ENCODE data around the gene CARD11.

The CARD11 gene

DNA sequence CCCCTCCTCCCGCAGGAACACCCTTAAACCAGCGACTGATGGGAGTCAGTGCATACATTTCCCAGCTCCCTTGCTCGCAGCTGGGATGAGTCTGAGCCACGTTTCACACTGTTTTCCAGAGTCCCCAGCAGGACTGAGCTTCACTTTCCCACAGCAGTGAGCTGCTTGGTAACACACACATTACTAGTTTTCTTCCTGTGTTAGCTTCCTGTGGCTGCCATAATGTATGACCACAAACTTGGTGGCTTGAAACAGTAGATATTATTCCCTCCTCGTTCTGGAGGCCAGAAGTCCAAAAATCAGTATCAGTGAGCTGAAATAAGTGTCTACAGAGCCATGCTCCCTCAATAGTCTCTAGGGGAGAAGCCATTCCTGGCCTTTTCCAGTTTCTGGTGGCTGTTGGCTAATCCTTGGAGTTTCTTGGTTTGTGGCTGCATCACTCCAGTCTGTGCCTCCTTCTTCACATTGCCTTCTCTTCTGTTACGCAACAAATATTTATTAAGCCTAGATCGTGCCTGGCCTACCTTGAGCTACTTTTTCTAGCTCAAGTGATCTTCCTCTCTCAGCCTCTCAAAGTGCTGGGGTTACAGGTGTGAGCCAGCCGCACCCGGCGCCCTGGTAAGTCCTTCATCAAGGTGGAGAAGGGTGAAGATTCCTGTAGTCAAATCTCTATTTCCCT, 26.2 kb upstream of the CARD11 start:
- Histone ChIP-seq H3K27me3 (no peaks in the 10 kb centered on the region), H3K4me3 (ENCODE audit: low read depth in 1 of 2, low read length in 1 of 2) (no peak overlapping the region), H3K4me1 (ENCODE audit: control insufficient read depth in 1 of 2, insufficient read depth in 1 of 2, low read depth in 1 of 2, low read length in 1 of 2) (no peaks in the 10 kb centered on the region), H3K36me3 (no peaks in the 10 kb centered on the region), H3K27ac (no peak overlapping the region), H3K9me3 (no peaks in the 10 kb centered on the region)
- TF ChIP-seq, protein P1, sequence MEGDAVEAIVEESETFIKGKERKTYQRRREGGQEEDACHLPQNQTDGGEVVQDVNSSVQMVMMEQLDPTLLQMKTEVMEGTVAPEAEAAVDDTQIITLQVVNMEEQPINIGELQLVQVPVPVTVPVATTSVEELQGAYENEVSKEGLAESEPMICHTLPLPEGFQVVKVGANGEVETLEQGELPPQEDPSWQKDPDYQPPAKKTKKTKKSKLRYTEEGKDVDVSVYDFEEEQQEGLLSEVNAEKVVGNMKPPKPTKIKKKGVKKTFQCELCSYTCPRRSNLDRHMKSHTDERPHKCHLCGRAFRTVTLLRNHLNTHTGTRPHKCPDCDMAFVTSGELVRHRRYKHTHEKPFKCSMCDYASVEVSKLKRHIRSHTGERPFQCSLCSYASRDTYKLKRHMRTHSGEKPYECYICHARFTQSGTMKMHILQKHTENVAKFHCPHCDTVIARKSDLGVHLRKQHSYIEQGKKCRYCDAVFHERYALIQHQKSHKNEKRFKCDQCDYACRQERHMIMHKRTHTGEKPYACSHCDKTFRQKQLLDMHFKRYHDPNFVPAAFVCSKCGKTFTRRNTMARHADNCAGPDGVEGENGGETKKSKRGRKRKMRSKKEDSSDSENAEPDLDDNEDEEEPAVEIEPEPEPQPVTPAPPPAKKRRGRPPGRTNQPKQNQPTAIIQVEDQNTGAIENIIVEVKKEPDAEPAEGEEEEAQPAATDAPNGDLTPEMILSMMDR (IDR thresholded peaks at IDR 0.05): no peak

DNA sequence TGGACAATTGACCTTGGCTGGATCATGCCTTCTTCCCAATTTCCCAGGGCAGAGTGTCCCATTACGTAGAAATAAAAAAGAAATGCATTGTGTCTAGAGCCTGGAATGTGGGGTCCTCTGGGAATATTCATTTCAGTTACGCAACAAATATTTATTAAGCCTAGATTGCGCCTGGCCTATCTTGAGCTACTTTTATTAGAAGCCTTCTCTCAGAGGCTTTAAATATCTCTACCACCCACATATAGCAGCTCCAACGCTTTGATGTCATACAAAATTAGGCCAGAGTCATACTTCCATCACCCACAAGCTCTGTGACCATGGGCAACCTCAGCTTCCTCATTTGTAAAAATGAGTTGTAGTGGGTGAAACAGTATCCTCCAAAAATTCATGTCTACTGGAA, 24.9 kb upstream of the CARD11 start:
- Histone ChIP-seq H3K4me3 (ENCODE audit: low read depth in 1 of 2, low read length in 1 of 2) (no peak overlapping the region), H3K27me3 (no peaks in the 10 kb centered on the region), H3K4me1 (ENCODE audit: control insufficient read depth in 1 of 2, insufficient read depth in 1 of 2, low read depth in 1 of 2, low read length in 1 of 2) (no peaks in the 10 kb centered on the region), H3K27ac (no peak overlapping the region), H3K36me3 (no peaks in the 10 kb centered on the region), H3K9me3 (no peaks in the 10 kb centered on the region)
- TF ChIP-seq, protein P1 (IDR thresholded peaks at IDR 0.05): no peak

DNA sequence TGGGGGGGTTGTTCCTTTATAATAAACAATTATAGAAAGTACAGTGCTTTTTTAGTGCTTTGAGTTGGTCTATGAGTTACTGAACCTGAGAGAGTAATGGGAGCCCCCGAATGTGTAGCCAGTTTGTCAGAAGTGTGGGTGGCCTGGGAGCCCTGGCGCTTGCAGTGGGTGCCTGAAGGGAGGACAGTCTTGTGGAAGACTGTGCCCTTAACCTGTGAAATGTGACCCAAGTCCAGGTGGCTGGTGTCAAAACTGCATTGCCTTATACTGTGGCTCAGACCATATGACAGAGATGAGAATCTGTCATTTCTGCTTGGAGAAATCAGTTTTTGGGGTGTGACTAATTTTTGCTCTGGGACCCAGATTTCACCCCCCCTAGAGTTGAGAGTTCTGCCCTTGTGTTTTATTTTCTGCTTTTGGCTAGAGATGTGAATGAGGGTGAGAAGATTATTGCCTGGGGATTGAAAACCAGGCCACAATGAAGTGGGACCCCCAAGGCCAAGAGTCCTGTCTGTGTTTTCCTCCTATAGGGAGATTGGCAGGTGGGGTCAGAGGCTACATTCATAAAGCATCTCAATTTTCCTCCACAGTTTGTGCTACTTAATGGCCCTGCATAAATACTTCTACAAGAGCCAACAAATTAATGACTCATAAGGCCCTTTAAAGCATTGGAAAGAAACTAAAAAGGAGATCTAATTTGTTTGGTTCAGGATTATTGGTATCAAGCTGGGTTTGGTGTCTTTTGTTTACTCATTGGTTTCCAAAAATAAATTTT, 24.1 kb upstream of the CARD11 start:
- no peak overlapping the region for H3K27ac ChIP-seq
- H3K36me3 ChIP-seq: no peaks in the 10 kb centered on the region
- H3K27me3 ChIP-seq: no peaks in the 10 kb centered on the region
- no peaks in the 10 kb centered on the region for H3K9me3 ChIP-seq
- H3K4me1 ChIP-seq (ENCODE audit: control insufficient read depth in 1 of 2, insufficient read depth in 1 of 2, low read depth in 1 of 2, low read length in 1 of 2): no peaks in the 10 kb centered on the region
- H3K4me3 ChIP-seq (ENCODE audit: low read depth in 1 of 2, low read length in 1 of 2): no peak overlapping the region
- TF ChIP-seq, protein P1 (IDR thresholded peaks at IDR 0.05): no peak

DNA sequence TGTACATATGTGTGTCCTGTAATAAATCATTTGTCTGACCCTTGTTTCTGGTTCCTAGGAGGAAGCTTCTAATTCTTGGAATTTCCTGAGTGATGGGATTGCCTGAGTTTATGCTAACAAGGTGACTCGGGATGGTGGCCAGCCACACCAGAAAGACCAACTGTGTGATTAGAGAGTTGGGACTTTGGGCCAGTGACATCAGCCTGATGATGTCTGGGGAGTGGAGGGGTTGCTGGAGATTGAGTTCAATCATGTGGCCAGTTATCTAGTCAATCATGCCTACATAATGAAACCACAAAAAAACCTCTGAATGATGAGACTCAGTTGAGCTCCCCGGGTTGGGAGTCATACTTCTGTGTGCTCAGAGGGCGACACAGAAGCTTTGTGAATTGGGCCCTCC, 23.5 kb upstream of the CARD11 start:
- Histone ChIP-seq H3K27me3 (no peaks in the 10 kb centered on the region), H3K4me3 (ENCODE audit: low read depth in 1 of 2, low read length in 1 of 2) (no peak overlapping the region), H3K4me1 (ENCODE audit: control insufficient read depth in 1 of 2, insufficient read depth in 1 of 2, low read depth in 1 of 2, low read length in 1 of 2) (no peaks in the 10 kb centered on the region), H3K9me3 (no peaks in the 10 kb centered on the region), H3K27ac (no peak overlapping the region), H3K36me3 (no peaks in the 10 kb centered on the region)
- TF ChIP-seq, protein P1 (IDR thresholded peaks at IDR 0.05): no peak

DNA sequence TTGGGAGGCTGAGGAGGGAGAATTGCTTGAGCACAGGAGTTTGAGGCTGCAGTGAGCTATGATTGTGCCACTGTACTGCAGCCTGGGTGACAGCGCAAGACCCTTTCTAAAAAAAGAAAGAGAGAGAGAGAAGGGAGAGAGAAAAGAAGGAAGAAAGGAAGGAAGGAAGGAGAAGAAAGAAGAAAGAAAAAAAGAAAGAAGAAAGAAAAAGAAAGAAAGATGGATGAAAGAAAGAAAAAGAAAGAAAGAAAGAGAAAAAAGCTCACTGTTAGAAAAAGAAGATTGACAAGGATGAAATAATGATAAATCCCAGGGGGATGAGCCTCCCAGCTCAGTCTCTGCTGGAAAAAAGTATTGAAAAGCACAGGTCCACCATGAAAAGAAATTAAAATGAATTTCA, 22.8 kb upstream of the CARD11 start:
- TF ChIP-seq, protein P1 (IDR thresholded peaks at IDR 0.05): no peak
- H3K27ac ChIP-seq: no peak overlapping the region
- H3K9me3 ChIP-seq: no peaks in the 10 kb centered on the region
- no peaks in the 10 kb centered on the region for H3K36me3 ChIP-seq
- no peaks in the 10 kb centered on the region for H3K27me3 ChIP-seq
- H3K4me3 ChIP-seq (ENCODE audit: low read depth in 1 of 2, low read length in 1 of 2): no peak overlapping the region
- no peaks in the 10 kb centered on the region for H3K4me1 ChIP-seq (ENCODE audit: control insufficient read depth in 1 of 2, insufficient read depth in 1 of 2, low read depth in 1 of 2, low read length in 1 of 2)
